Trophoblast cell (in vitro differentiated cells and primary cell): ENCODE data around the gene GDAP2.

Experiments
- DNase-seq, 2 donors: peaks; one replicate each; pipeline ENCODE4 v3.0.0-alpha.2; 2016
- H2AFZ ChIP-seq: 2 replicates; pipeline ENCODE4 v1.6.1; 2013; ENCODE audit warnings: low read length, moderate library complexity, mild to moderate bottlenecking; ENCODE audit not compliant: insufficient read depth, poor library complexity
- H2AK5ac ChIP-seq: 2 replicates; pipeline ENCODE4 v1.6.1; 2013; ENCODE audit warnings: mild to moderate bottlenecking, low read length
- H2BK120ac ChIP-seq: 2 replicates; pipeline ENCODE4 v1.6.1; 2013; ENCODE audit warnings: low read length, mild to moderate bottlenecking, moderate library complexity; ENCODE audit not compliant: insufficient read depth, poor library complexity
- H2BK12ac ChIP-seq: 2 replicates; pipeline ENCODE4 v1.6.1; 2013; ENCODE audit warnings: mild to moderate bottlenecking, low read length, moderate library complexity
- H2BK5ac ChIP-seq: 2 replicates; pipeline ENCODE4 v1.6.1; 2013; ENCODE audit warnings: low read length, low read depth, moderate library complexity, mild to moderate bottlenecking; ENCODE audit not compliant: poor library complexity
- H3K14ac ChIP-seq: 2 replicates; pipeline ENCODE4 v1.6.1; 2013; ENCODE audit warnings: mild to moderate bottlenecking, low read length
- H3K18ac ChIP-seq: 2 replicates; pipeline ENCODE4 v1.6.1; 2013; ENCODE audit warnings: mild to moderate bottlenecking, low read length
- H3K23ac ChIP-seq: 2 replicates; pipeline ENCODE4 v1.6.1; 2013; ENCODE audit warnings: low read length
- H3K27ac ChIP-seq: 2 replicates; pipeline ENCODE4 v1.5.1; 2013; ENCODE audit warnings: low read depth, mild to moderate bottlenecking, inconsistent platforms, low read length, moderate library complexity
- H3K27me3 ChIP-seq: 2 replicates; pipeline ENCODE4 v1.6.1; 2013; ENCODE audit warnings: inconsistent platforms, mild to moderate bottlenecking, low read length, moderate library complexity; ENCODE audit not compliant: insufficient read depth
- H3K36me3 ChIP-seq, 2 experiments: 1 replicate in 1 of 2; 2 replicates in 1 of 2; pipeline ENCODE4 v1.6.1; 2013; ENCODE audit warnings: low read length in 2 of 2, mild to moderate bottlenecking in 2 of 2, moderate library complexity in 1 of 2; ENCODE audit not compliant: insufficient read depth in 2 of 2, control insufficient read depth in 1 of 2
- H3K4ac ChIP-seq: 2 replicates; pipeline ENCODE4 v1.6.1; 2013; ENCODE audit warnings: low read depth, mild to moderate bottlenecking, low read length, moderate library complexity
- H3K4me1 ChIP-seq, 2 experiments: 1 replicate in 1 of 2; 2 replicates in 1 of 2; pipeline ENCODE4 v1.6.1; 2013; ENCODE audit warnings: low read length in 2 of 2, mild to moderate bottlenecking in 2 of 2, moderate library complexity in 1 of 2; ENCODE audit not compliant: insufficient read depth in 2 of 2, control insufficient read depth in 1 of 2
- H3K4me2 ChIP-seq: 2 replicates; pipeline ENCODE4 v1.6.1; 2013; ENCODE audit warnings: inconsistent platforms, mild to moderate bottlenecking, low read length, moderate library complexity
- H3K4me3 ChIP-seq: 2 replicates; pipeline ENCODE4 v1.5.1; 2013; ENCODE audit warnings: mild to moderate bottlenecking, low read depth, low read length, inconsistent platforms
- H3K79me1 ChIP-seq: one replicate; pipeline ENCODE4 v1.6.1; 2013; ENCODE audit warnings: low read length
- H3K79me2 ChIP-seq: 2 replicates; pipeline ENCODE4 v1.6.1; 2013; ENCODE audit warnings: low read length, mild to moderate bottlenecking; ENCODE audit not compliant: control insufficient read depth, insufficient read depth, poor library complexity
- H3K9ac ChIP-seq: 2 replicates; pipeline ENCODE4 v1.6.1; 2013; ENCODE audit warnings: mild to moderate bottlenecking, low read length
- H3K9me3 ChIP-seq: 2 replicates; pipeline ENCODE4 v1.6.1; 2013; ENCODE audit warnings: low read depth, mild to moderate bottlenecking, control low read depth, inconsistent platforms, low read length; ENCODE audit not compliant: insufficient read depth
- H4K12ac ChIP-seq: 2 replicates; pipeline ENCODE4 v1.6.1; 2013; ENCODE audit warnings: low read depth, mild to moderate bottlenecking, low read length, moderate library complexity
- H4K8ac ChIP-seq: 2 replicates; pipeline ENCODE4 v1.6.1; 2013; ENCODE audit warnings: low read depth, mild to moderate bottlenecking, low read length, moderate library complexity
- H4K91ac ChIP-seq: one replicate; pipeline ENCODE4 v1.6.1; 2013; ENCODE audit warnings: low read depth, mild to moderate bottlenecking, low read length, moderate library complexity
- WGBS: extraction: QIAGEN DNeasy Blood & Tissue Kit; methylation state at CpG from one replicate; pipeline ENCODE4 v1.1.7; 2013; ENCODE audit warnings: missing lambda C conversion rate; ENCODE audit not compliant: insufficient read length, insufficient coverage; ENCODE audit errors: extremely low coverage; 5-methylcytosine and 5-hydroxymethylcytosine counted together

GDAP2 gene

DNA sequence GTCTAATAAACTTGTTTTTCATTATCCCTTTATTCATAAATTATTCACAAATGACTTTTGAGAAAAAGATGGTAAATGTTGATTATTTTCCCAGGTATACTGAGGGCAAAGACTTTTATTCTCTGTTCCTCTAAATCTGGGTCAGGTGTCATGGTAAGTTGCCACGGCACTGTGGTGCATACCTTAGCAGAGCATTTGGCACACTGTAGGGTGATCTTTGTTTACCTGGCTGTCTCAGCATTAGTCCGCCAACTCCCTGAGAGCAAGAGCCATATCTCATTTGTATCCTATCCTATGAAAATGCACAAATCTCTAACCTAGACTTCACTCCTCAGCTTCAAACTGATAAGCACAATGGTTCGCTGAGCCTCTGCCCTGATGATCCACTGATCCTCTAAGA lies 24.9 kb downstream of the GDAP2 start:
- Histone ChIP-seq H2AFZ (no peak overlapping the region), H3K79me1 (no peaks in the 10 kb centered on the region), H3K27me3 (no peaks in the 10 kb centered on the region), H2BK12ac (no peak overlapping the region), H3K4me2 (no peak overlapping the region), H3K9me3 (no peaks in the 10 kb centered on the region), H3K36me3 (peaks cover 4 to 13% of the 10 kb centered on the region in 2 experiments), H2BK5ac (no peak overlapping the region), H3K4ac (no peak overlapping the region), H3K4me3 (no peak overlapping the region), H3K79me2 (no peaks in the 10 kb centered on the region), H4K8ac (no peak overlapping the region), H3K23ac (no peak overlapping the region), H3K18ac (no peak overlapping the region), H3K9ac (no peak overlapping the region), H2BK120ac (no peak overlapping the region), H4K91ac (no peak overlapping the region), H3K27ac (no peak overlapping the region), H3K14ac (no peak overlapping the region), H4K12ac (no peak overlapping the region), H2AK5ac (no peak overlapping the region), H3K4me1 (no peaks in the 10 kb centered on the region)
- DNase-seq: no peak
- WGBS: no CpG with 5 or more reads among the region's 3 CpGs

DNA sequence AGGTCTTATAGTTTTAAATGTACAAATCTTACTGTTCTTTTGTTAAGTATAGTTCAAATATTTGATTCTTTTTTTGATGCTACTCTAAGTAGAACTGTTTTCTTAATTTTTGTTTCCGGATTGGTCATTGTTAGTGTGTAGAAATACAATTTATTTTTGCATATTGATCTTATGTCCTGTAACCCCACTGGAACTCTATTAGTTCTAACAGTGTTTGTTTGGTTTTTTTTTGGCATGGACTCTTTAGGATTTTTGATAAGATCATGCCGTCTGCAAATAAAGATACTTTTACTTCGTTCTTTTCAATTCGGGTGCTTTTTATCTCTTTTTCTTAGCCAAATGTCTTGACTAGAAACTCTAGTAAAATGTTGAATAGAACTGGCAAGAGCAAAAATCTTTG lies 26.5 kb downstream of the GDAP2 start:
- Histone ChIP-seq H2BK12ac (no peak overlapping the region), H3K9me3 (no peaks in the 10 kb centered on the region), H3K14ac (no peak overlapping the region), H2BK120ac (no peak overlapping the region), H4K91ac (no peak overlapping the region), H3K9ac (no peak overlapping the region), H3K27ac (no peak overlapping the region), H3K36me3 (peaks cover 2 to 15% of the 10 kb centered on the region in 2 experiments), H3K4me1 (no peaks in the 10 kb centered on the region), H2BK5ac (no peak overlapping the region), H3K79me2 (no peaks in the 10 kb centered on the region), H4K12ac (no peak overlapping the region), H3K4me2 (no peak overlapping the region), H2AK5ac (no peak overlapping the region), H3K18ac (no peak overlapping the region), H2AFZ (no peak overlapping the region), H3K23ac (no peak overlapping the region), H3K79me1 (no peaks in the 10 kb centered on the region), H4K8ac (no peak overlapping the region), H3K4ac (no peak overlapping the region), H3K27me3 (no peaks in the 10 kb centered on the region), H3K4me3 (no peak overlapping the region)
- no CpG with 5 or more reads among the region's 4 CpGs for WGBS
- no peak for DNase-seq

DNA sequence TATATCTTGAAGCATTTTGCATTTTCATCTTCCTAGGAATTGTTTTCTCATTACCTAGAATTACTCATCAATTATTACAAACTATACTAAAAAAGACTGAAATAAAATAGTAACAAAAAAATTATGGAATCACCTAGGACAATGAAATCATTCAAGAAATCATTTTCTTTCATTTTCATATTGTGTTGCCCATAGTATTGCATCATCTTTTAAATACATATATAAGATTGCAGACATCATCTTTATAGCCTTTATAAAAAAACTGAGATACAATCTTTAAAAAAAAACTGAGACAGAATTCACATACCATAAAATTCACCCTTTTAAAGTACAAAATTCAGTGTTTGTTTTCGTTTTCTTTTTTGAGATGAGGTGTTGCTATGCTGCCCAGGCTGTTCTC lies 29.6 kb downstream of the GDAP2 start:
- Histone ChIP-seq H3K18ac (no peak overlapping the region), H3K4ac (no peak overlapping the region), H2AFZ (no peak overlapping the region), H4K91ac (no peak overlapping the region), H3K36me3 (peaks cover 0 to 15% of the 10 kb centered on the region in 2 experiments), H4K8ac (no peak overlapping the region), H2BK120ac (no peak overlapping the region), H3K23ac (no peak overlapping the region), H3K9ac (no peak overlapping the region), H2BK12ac (no peak overlapping the region), H2AK5ac (no peak overlapping the region), H3K79me1 (no peaks in the 10 kb centered on the region), H3K27ac (no peak overlapping the region), H3K4me3 (no peak overlapping the region), H3K14ac (no peak overlapping the region), H3K4me1 (no peaks in the 10 kb centered on the region), H3K4me2 (no peak overlapping the region), H2BK5ac (no peak overlapping the region), H4K12ac (no peak overlapping the region), H3K9me3 (no peaks in the 10 kb centered on the region), H3K79me2 (no peaks in the 10 kb centered on the region), H3K27me3 (no peaks in the 10 kb centered on the region)
- WGBS: no CpG with 5 or more reads among the region's 1 CpG
- no peak for DNase-seq

DNA sequence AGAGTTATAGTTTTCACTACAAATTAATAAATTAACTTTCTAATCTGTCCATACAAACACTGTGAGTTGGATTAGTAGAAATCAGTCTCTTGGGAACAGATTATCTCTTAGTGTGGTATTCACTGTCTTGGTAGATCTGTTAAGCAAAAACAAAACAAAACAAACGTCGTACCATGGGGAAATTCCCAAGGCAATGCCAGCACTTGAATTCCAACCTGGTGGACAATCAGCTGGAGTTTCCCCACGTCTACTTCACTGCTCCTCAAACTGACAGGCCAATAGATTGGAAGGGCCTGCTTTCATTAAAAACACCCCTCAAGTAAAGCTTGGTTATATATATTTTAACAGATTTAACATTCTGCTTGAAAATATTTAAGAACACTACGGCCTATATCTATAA lies 31.9 kb downstream of the GDAP2 start:
- H2BK5ac ChIP-seq: no peak overlapping the region
- H4K91ac ChIP-seq: no peak overlapping the region
- H3K4me3 ChIP-seq: no peak overlapping the region
- H2BK120ac ChIP-seq: no peak overlapping the region
- peaks cover 2 to 10% of the 10 kb centered on the region in 2 experiments for H3K36me3 ChIP-seq
- H4K12ac ChIP-seq: no peak overlapping the region
- no peak overlapping the region for H2AFZ ChIP-seq
- H3K4me2 ChIP-seq: no peak overlapping the region
- no peak overlapping the region for H3K27ac ChIP-seq
- H3K23ac ChIP-seq: no peak overlapping the region
- no peak overlapping the region for H4K8ac ChIP-seq
- no peak overlapping the region for H3K18ac ChIP-seq
- no peak overlapping the region for H2BK12ac ChIP-seq
- H3K9ac ChIP-seq: no peak overlapping the region
- no peak overlapping the region for H2AK5ac ChIP-seq
- no peak overlapping the region for H3K4ac ChIP-seq
- no peaks in the 10 kb centered on the region for H3K9me3 ChIP-seq
- no peaks in the 10 kb centered on the region for H3K4me1 ChIP-seq
- H3K14ac ChIP-seq: no peak overlapping the region
- H3K79me1 ChIP-seq: no peaks in the 10 kb centered on the region
- no CpG with 5 or more reads among the region's 4 CpGs for WGBS
- no peaks in the 10 kb centered on the region for H3K79me2 ChIP-seq
- DNase-seq: peak; percentile 4 to 55
- no peaks in the 10 kb centered on the region for H3K27me3 ChIP-seq
